ENCODE results near the gene PTPRCAP. TPM values are rescaled to one million over a fixed set of nuclear protein-coding genes. Genes with fewer than 3 reads are reported as not detected.

Gene PTPRCAP
- total and polyA plus RNA-seq, 12 donors, result 0.42 to 10.1 (median 1.0) TPM; not detected in 2

- peaks cover 0 to 78% (median 20%) of the 10 kb centered on the region in 9 donors for H3K4me1 ChIP-seq
- DNase-seq, result no peak
- intact Hi-C loops (cut with DNase I), result loop anchor here in 1 of 10 donors (5.0 kb wide), 1 partner anchor 60 kb away; the partner anchor contains the start of gene TMEM134
- H3K4me3 ChIP-seq, result peak overlapping the region in 1 of 10 donors; percentile 2
- TF ChIP-seq CTCF (IDR thresholded peaks at IDR 0.05), result no peak
- 56 to 59% methylated on average over 12 of the region's 12 CpGs for WGBS, 2 donors
- no peaks in the 10 kb centered on the region for H3K9me3 ChIP-seq
- ATAC-seq, result peak in 1 of 8 donors; percentile 10
- no peaks in the 10 kb centered on the region for H3K36me3 ChIP-seq
- peaks cover 0 to 35% (median 26%) of the 10 kb centered on the region in 7 donors for H3K27me3 ChIP-seq
- H3K27ac ChIP-seq, result peak overlapping the region in 2 of 10 donors; percentile 7 to 99
Observed at GRCh38 chr11:67406969-67407687, 30.4 kb downstream of the PTPRCAP start.

DNA sequence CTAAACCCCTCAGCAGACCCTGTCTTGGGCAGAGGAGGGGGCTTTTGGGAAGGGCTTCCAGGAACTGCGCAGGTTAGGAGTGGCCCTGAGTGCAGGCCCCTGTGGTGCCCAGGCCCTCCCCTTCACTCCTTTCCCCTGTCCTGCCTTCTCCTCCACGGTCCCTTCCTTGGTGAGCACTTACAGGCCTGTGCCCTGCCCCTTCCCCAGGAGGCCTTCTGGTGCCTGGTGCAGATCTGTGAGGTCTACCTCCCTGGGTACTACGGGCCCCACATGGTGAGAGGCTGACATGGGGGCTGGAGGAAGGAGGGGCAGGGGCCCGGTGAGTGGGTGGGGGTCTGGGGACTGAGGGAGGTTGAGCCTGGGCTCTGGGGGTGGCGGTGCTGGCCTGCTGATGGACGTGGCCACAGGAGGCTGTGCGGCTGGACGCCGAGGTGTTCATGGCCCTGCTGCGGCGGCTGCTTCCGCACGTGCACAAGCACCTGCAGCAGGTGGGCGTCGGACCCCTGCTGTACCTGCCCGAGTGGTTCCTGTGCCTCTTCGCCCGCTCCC, 31.0 kb downstream of the PTPRCAP start:
- WGBS, 2 donors, result 86 to 88% methylated on average over 18 of the region's 18 CpGs
- H3K9me3 ChIP-seq, result no peaks in the 10 kb centered on the region
- H3K27me3 ChIP-seq, result peaks cover 0 to 29% (median 22%) of the 10 kb centered on the region in 7 donors
- TF ChIP-seq CTCF (IDR thresholded peaks at IDR 0.05), result no peak
- H3K4me3 ChIP-seq, result peak overlapping the region in 1 of 10 donors; percentile 2
- intact Hi-C loops (cut with DNase I), result loop anchor here in 1 of 10 donors (5.0 kb wide), 1 partner anchor 61 kb away; the partner anchor contains the start of gene TMEM134
- ATAC-seq (no peak), DNase-seq (no peak)
- no peaks in the 10 kb centered on the region for H3K36me3 ChIP-seq
- H3K4me1 ChIP-seq, result peaks cover 0 to 80% (median 23%) of the 10 kb centered on the region in 9 donors
- H3K27ac ChIP-seq, result peak overlapping the region in 1 of 10 donors; percentile 99

DNA sequence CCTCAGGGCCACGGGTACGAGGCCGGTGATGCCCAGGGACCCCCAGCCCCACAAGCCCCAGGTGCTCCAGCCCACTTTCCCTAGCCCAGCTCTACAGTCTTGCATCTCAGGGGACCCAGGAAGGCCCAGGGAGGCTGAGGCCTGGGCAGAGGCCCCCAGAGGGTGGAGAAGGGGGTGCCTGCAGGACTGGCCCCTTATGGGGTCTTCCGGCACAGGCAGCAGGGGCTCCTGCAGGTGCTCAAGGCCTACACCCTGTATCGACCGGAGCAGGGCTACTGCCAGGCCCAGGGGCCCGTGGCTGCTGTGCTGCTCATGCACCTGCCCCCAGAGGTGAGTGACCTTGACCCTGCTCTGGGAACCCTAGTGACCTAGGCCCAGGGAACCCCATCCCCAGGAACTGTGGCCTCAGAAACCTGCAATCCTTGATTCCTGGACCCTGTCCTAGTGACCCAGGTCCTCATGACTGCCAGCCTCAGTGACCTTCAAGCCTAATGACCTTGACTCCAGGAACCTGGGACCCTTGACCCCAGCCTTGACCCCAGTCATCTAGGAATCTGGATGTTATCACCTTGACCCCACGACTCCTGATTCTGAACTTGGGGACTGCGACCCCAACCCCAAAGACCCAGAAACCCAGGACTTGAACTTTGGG, 31.7 kb downstream of the PTPRCAP start:
- Histone ChIP-seq H3K36me3 (no peaks in the 10 kb centered on the region), H3K27me3 (peaks cover 0 to 22% (median 15%) of the 10 kb centered on the region in 7 donors), H3K4me1 (peaks cover 0 to 83% (median 27%) of the 10 kb centered on the region in 9 donors), H3K9me3 (no peaks in the 10 kb centered on the region), H3K4me3 (peak overlapping the region in 1 of 10 donors; percentile 62), H3K27ac (peak overlapping the region in 1 of 10 donors; percentile 99)
- no peak for TF ChIP-seq CTCF (IDR thresholded peaks at IDR 0.05)
- DNase-seq (no peak), ATAC-seq (no peak)
- intact Hi-C loops (cut with DNase I), result loop anchor here in 1 of 10 donors (5.0 kb wide), 1 partner anchor 61 kb away; the partner anchor contains the start of gene TMEM134
- 84 to 93% methylated on average over 9 of the region's 9 CpGs for WGBS, 2 donors

- 94 to 95% methylated on average over 6 of the region's 6 CpGs for WGBS, 2 donors
- no peak for DNase-seq
- Histone ChIP-seq H3K4me3 (peak overlapping the region in 1 of 10 donors; percentile 62), H3K4me1 (peaks cover 0 to 86% (median 33%) of the 10 kb centered on the region in 9 donors), H3K9me3 (no peaks in the 10 kb centered on the region), H3K27ac (peak overlapping the region in 1 of 10 donors; percentile 99), H3K36me3 (peaks cover 0 to 5% (median 0%) of the 10 kb centered on the region in 9 donors), H3K27me3 (peaks cover 0 to 16% (median 10%) of the 10 kb centered on the region in 7 donors)
- intact Hi-C loops (cut with DNase I), result loop anchor here in 1 of 10 donors (5.0 kb wide), 1 partner anchor 62 kb away; the partner anchor contains the start of gene TMEM134
- TF ChIP-seq CTCF (IDR thresholded peaks at IDR 0.05), result no peak
- ATAC-seq, result no peak
Observed at GRCh38 chr11:67405196-67405567, 32.3 kb downstream of the PTPRCAP start.

Measured in heart right ventricle (tissue), 16 donors.